Measurements from ENCODE around the gene AP4E1.
"Not testable (repeated sequence)": the region's sequence is repeated elsewhere in the genome, so short reads cannot be mapped to it uniquely, and the experiment has no call there.

The AP4E1 gene

GRCh38 chr15:50880206-50880605 is 28.3 kb upstream of the AP4E1 start:
- in situ Hi-C loops (cut with HindIII; ENCODE audit: low pct_unique_long_range_greater_than_20kb, low sequenced_read_pairs) = no loop called here
- no peak for DNase-seq (ENCODE audit: low read depth in 1 of 2, low spot score in 1 of 2)
- TF ChIP-seq JUND (IDR thresholded peaks at IDR 0.05; ENCODE audit: low read depth) = no peak

GRCh38 chr15:50880651-50881114 is 27.8 kb upstream of the AP4E1 start:
- in situ Hi-C loops (cut with HindIII; ENCODE audit: low pct_unique_long_range_greater_than_20kb, low sequenced_read_pairs) = no loop called here
- DNase-seq (ENCODE audit: low read depth in 1 of 2, low spot score in 1 of 2) = no peak
- no peak for TF ChIP-seq JUND (IDR thresholded peaks at IDR 0.05; ENCODE audit: low read depth)

- DNase-seq (ENCODE audit: low read depth in 1 of 2, low spot score in 1 of 2) = no peak
- TF ChIP-seq JUND (IDR thresholded peaks at IDR 0.05; ENCODE audit: low read depth) = no peak
- in situ Hi-C loops (cut with HindIII; ENCODE audit: low pct_unique_long_range_greater_than_20kb, low sequenced_read_pairs) = no loop called here
Observed at GRCh38 chr15:50881121-50882048, 27.1 kb upstream of the AP4E1 start.

- in situ Hi-C loops (cut with HindIII; ENCODE audit: low pct_unique_long_range_greater_than_20kb, low sequenced_read_pairs) = no loop called here
- TF ChIP-seq JUND (IDR thresholded peaks at IDR 0.05; ENCODE audit: low read depth) = no peak
- no peak for DNase-seq (ENCODE audit: low read depth in 1 of 2, low spot score in 1 of 2)
Observed at GRCh38 chr15:50883903-50884302, 24.6 kb upstream of the AP4E1 start.

- TF ChIP-seq JUND (IDR thresholded peaks at IDR 0.05; ENCODE audit: low read depth) = no peak
- no peak for DNase-seq (ENCODE audit: low read depth in 1 of 2, low spot score in 1 of 2)
- in situ Hi-C loops (cut with HindIII; ENCODE audit: low pct_unique_long_range_greater_than_20kb, low sequenced_read_pairs) = no loop called here
Observed at GRCh38 chr15:50884540-50884939, 23.9 kb upstream of the AP4E1 start.

GRCh38 chr15:50886139-50886467 is 22.4 kb upstream of the AP4E1 start:
- DNase-seq (ENCODE audit: low read depth in 1 of 2, low spot score in 1 of 2) = no peak
- in situ Hi-C loops (cut with HindIII; ENCODE audit: low pct_unique_long_range_greater_than_20kb, low sequenced_read_pairs) = no loop called here
- TF ChIP-seq JUND (IDR thresholded peaks at IDR 0.05; ENCODE audit: low read depth) = no peak

- in situ Hi-C loops (cut with HindIII; ENCODE audit: low pct_unique_long_range_greater_than_20kb, low sequenced_read_pairs) = no loop called here
- no peak for DNase-seq (ENCODE audit: low read depth in 1 of 2, low spot score in 1 of 2)
- no peak for TF ChIP-seq JUND (IDR thresholded peaks at IDR 0.05; ENCODE audit: low read depth)
Observed at GRCh38 chr15:50886611-50887345, 21.7 kb upstream of the AP4E1 start.

- in situ Hi-C loops (cut with HindIII; ENCODE audit: low pct_unique_long_range_greater_than_20kb, low sequenced_read_pairs) = no loop called here
- no peak for TF ChIP-seq JUND (IDR thresholded peaks at IDR 0.05; ENCODE audit: low read depth)
- DNase-seq (ENCODE audit: low read depth in 1 of 2, low spot score in 1 of 2) = no peak
Observed at GRCh38 chr15:50888054-50888453, 20.4 kb upstream of the AP4E1 start.

- TF ChIP-seq JUND (IDR thresholded peaks at IDR 0.05; ENCODE audit: low read depth) = no peak
- in situ Hi-C loops (cut with HindIII; ENCODE audit: low pct_unique_long_range_greater_than_20kb, low sequenced_read_pairs) = no loop called here
- DNase-seq (ENCODE audit: low read depth in 1 of 2, low spot score in 1 of 2) = no peak
Observed at GRCh38 chr15:50889589-50889988, 18.9 kb upstream of the AP4E1 start.

- in situ Hi-C loops (cut with HindIII; ENCODE audit: low pct_unique_long_range_greater_than_20kb, low sequenced_read_pairs) = no loop called here
- peak in 1 of 2 experiments; percentile 66 for DNase-seq (ENCODE audit: low read depth in 1 of 2, low spot score in 1 of 2)
- TF ChIP-seq JUND (IDR thresholded peaks at IDR 0.05; ENCODE audit: low read depth) = peak; percentile 64; the same call in 1 of the 2 replicates
Observed at GRCh38 chr15:50890751-50891150, 17.7 kb upstream of the AP4E1 start.

- in situ Hi-C loops (cut with HindIII; ENCODE audit: low pct_unique_long_range_greater_than_20kb, low sequenced_read_pairs) = no loop called here
- TF ChIP-seq JUND (IDR thresholded peaks at IDR 0.05; ENCODE audit: low read depth) = no peak
- no peak for DNase-seq (ENCODE audit: low read depth in 1 of 2, low spot score in 1 of 2)
Observed at GRCh38 chr15:50891159-50891558, 17.3 kb upstream of the AP4E1 start.

- DNase-seq (ENCODE audit: low read depth in 1 of 2, low spot score in 1 of 2) = no peak
- no peak for TF ChIP-seq JUND (IDR thresholded peaks at IDR 0.05; ENCODE audit: low read depth)
- in situ Hi-C loops (cut with HindIII; ENCODE audit: low pct_unique_long_range_greater_than_20kb, low sequenced_read_pairs) = no loop called here
Observed at GRCh38 chr15:50893976-50894375, 14.5 kb upstream of the AP4E1 start.

GRCh38 chr15:50901390-50901789 is 7.1 kb upstream of the AP4E1 start:
- in situ Hi-C loops (cut with HindIII; ENCODE audit: low pct_unique_long_range_greater_than_20kb, low sequenced_read_pairs); DNase-seq (ENCODE audit: low read depth in 1 of 2, low spot score in 1 of 2): not testable (repeated sequence)

Data from T47D (cell line).